A204.1 (cell line): ENCODE results near the gene GCG.

ENCODE experiments used
- FAIRE-seq: peaks from 2 replicates; lab custom pipeline; 2012; peaks lifted over from hg19 to GRCh38; lab: Jason Lieb, UNC

The GCG gene

GRCh38 chr2:162099836-162100235, 52.2 kb downstream of the GCG start:
- no peak for FAIRE-seq
